Breast epithelium (tissue), 4 donors: ENCODE data around the gene SORT1. TPM values are rescaled to one million over a fixed set of nuclear protein-coding genes. Genes with fewer than 3 reads are reported as not detected.

Source experiments
- DNase-seq, 2 donors: peaks; one replicate each; pipeline ENCODE4 v3.0.0-alpha.2; 2019; ENCODE audit warnings: low spot score in 2 of 2
- H3K27ac ChIP-seq, 2 donors: fragments of 200-600 bp; sonication (generic) in 1 of 2; one replicate each; pipeline ENCODE4 v1.5.1; 2016 to 2019; ENCODE audit warnings: mild to moderate bottlenecking in 1 of 2
- H3K27me3 ChIP-seq, 2 donors: fragments of 200-600 bp; sonication (generic) in 1 of 2; one replicate each; pipeline versions ENCODE4 v1.5.1 to v1.6.0; 2017 to 2019; ENCODE audit warnings: control low read depth in 1 of 2, mild to moderate bottlenecking in 1 of 2
- H3K36me3 ChIP-seq: fragments of 200-600 bp; one replicate; pipeline ENCODE4 v1.5.1; 2019
- H3K4me1 ChIP-seq, 2 donors: fragments of 200-600 bp; sonication (generic); one replicate each; pipeline ENCODE4 v1.5.1; 2016 to 2019; ENCODE audit warnings: control low read depth in 1 of 2
- H3K4me3 ChIP-seq, 3 donors: fragments of 200-600 bp; sonication (generic); 1 replicate in 2 of 3; 2 replicates in 1 of 3; pipeline ENCODE4 v1.5.1; 2016 to 2019; ENCODE audit warnings: mild to moderate bottlenecking in 3 of 3, moderate library complexity in 2 of 3
- H3K9me3 ChIP-seq, 2 donors: fragments of 200-600 bp; sonication (generic) in 1 of 2; one replicate each; pipeline ENCODE4 v1.5.1; 2016 to 2019; ENCODE audit warnings: control low read depth in 1 of 2
- POLR2A ChIP-seq: fragments of 450-650 bp; IDR thresholded peaks from one replicate; pipeline ENCODE4 v1.6.1; 2016; ENCODE audit warnings: antibody characterized with exemption, mild to moderate bottlenecking, moderate library complexity
- POLR2AphosphoS5 ChIP-seq, 3 donors: sonication (generic); formaldehyde crosslinking; IDR thresholded peaks; one replicate each; pipeline ENCODE4 v1.6.1; 2017; ENCODE audit warnings: antibody characterized with exemption in 3 of 3
- intact Hi-C: fragments of 100-400 bp; cut with DNase I; formaldehyde crosslinking; loops from one replicate; pipeline ENCODE4 v1.15.1; 2023; ENCODE audit warnings: low total_unique reads
- total RNA-seq, 3 donors: library from RNA; depleted of rRNA; stranded (reverse); fragments of >200 nt; gene quantifications; one replicate each; pipeline ENCODE4 v1.1.0, GENCODE V29; 2016
- TF ChIP-seq, protein P1 (sequence below), 3 donors: fragments of 450-650 bp; IDR thresholded peaks; one replicate each; pipeline ENCODE4 v1.5.1; 2016 to 2017; ENCODE audit warnings: antibody characterized with exemption in 3 of 3, mild to moderate bottlenecking in 3 of 3, moderate library complexity in 3 of 3

Gene SORT1
- total RNA-seq, 3 donors from 2014 or later: 51.1 to 135 (median 69.8) TPM

DNA sequence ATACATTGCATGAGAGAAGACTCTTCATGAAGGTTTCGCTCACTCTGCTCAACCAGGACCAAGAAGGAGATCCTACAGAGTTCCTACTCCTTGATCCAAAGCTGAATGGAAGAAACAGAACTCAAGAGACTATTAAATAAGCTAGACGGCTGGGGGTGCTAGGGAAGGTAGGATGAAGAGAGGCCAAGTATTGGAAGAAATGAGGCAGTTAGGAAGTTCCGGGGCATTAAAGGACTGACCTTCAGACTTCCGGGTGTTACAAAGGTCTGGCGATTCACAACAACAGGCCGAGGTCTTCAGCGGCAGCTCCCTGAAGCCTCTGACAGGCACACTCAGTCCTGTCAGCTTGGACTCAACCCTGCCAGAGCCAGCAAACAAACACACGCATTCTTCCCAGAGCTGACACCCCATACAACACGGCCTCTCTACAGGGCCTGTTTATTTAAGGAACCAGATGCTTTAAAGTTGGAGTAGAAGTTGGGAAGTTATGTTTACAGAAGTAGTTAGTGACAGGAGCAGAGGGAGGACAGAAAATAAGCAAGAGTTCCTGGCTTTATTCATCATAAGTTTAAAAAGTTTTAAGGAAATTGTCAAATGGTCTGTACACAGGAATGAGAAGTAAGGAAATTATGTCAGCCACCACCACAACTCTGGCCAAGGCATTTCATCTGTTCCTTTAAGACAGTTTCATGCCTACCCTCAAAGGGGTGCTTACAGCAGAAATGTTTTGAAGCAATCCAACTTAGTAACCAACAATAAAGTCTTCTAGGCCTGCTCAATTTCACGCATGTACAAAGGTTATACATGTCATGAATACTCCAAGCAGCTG, 4.7 kb downstream of the SORT1 start:
- DNase-seq: peak in 1 of 2 donors; percentile 56
- H3K9me3 ChIP-seq: no peaks in the 10 kb centered on the region
- no peaks in the 10 kb centered on the region for H3K4me1 ChIP-seq
- peak overlapping the region; percentile 83 to 85 for H3K27ac ChIP-seq
- intact Hi-C loops: no loop called here
- H3K36me3 ChIP-seq: no peaks in the 10 kb centered on the region
- no peaks in the 10 kb centered on the region for H3K27me3 ChIP-seq
- peak overlapping the region in 2 of 3 donors; percentile 10 to 33 for H3K4me3 ChIP-seq
- peak in 1 of 3 donors; percentile 20 for TF ChIP-seq POLR2AphosphoS5 (IDR thresholded peaks at IDR 0.05)
- TF ChIP-seq, protein P1, sequence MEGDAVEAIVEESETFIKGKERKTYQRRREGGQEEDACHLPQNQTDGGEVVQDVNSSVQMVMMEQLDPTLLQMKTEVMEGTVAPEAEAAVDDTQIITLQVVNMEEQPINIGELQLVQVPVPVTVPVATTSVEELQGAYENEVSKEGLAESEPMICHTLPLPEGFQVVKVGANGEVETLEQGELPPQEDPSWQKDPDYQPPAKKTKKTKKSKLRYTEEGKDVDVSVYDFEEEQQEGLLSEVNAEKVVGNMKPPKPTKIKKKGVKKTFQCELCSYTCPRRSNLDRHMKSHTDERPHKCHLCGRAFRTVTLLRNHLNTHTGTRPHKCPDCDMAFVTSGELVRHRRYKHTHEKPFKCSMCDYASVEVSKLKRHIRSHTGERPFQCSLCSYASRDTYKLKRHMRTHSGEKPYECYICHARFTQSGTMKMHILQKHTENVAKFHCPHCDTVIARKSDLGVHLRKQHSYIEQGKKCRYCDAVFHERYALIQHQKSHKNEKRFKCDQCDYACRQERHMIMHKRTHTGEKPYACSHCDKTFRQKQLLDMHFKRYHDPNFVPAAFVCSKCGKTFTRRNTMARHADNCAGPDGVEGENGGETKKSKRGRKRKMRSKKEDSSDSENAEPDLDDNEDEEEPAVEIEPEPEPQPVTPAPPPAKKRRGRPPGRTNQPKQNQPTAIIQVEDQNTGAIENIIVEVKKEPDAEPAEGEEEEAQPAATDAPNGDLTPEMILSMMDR (IDR thresholded peaks at IDR 0.05): no peak

DNA sequence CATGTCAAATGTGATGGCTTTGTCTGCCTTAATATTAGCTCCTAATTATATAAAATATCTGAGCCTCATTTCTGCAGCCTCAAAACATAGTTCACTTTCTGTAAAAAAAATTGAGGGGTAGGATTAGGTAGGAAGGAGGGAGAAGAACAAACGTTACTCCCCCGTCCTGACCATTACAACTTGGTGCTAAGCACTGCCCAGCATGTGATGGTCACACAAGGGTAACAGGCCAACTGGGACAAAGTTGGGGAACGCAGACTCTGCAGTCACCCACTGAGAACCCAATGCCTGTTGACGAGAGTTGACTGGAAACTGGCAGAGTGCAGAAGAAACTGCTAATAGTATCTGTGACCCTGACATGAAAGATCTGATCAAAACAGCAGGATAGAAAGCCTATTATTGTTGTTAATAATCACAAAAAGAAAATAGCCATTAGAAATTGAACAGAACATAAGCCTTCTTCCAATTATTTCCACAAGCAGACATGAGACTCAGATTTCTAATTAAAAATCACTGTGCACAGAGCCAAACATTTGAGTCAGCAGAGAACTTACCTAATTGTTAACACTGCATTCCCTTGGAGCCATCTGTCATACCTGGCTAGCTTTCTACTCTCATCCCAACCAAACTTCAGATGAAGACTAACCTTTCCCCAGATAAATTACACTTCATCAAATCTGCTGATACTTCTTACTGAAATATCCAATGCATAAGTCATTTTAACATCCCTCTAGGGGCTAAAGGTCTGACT, 5.5 kb downstream of the SORT1 start:
- DNase-seq: no peak
- H3K36me3 ChIP-seq: no peaks in the 10 kb centered on the region
- H3K27me3 ChIP-seq: no peaks in the 10 kb centered on the region
- peak overlapping the region; percentile 83 to 85 for H3K27ac ChIP-seq
- TF ChIP-seq POLR2AphosphoS5 (IDR thresholded peaks at IDR 0.05): no peak
- no peak for TF ChIP-seq POLR2A
- TF ChIP-seq, protein P1 (IDR thresholded peaks at IDR 0.05): no peak
- intact Hi-C loops: no loop called here
- no peaks in the 10 kb centered on the region for H3K4me1 ChIP-seq
- H3K4me3 ChIP-seq: peak overlapping the region in 2 of 3 donors; percentile 10 to 33
- no peaks in the 10 kb centered on the region for H3K9me3 ChIP-seq

DNA sequence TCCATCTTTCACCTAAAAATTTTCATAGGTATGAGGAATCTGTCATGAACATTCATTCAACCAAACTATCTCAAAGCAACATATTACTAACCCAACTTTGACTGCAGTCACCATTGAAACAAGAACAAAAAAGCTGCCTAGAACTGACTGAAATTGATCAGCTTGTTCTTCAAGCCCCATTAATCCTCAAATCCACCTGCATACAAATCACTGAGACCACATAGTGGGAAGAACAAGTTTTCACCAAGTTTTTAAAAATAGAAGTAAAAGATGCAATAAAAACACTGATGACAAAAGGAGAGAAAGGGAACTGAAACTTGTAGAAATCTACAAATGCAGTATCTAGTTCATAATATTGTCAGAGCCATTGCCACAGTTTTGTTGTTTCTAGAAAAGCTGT, 6.1 kb downstream of the SORT1 start:
- no peaks in the 10 kb centered on the region for H3K9me3 ChIP-seq
- intact Hi-C loops: no loop called here
- H3K36me3 ChIP-seq: no peaks in the 10 kb centered on the region
- TF ChIP-seq POLR2AphosphoS5 (IDR thresholded peaks at IDR 0.05) (no peak), POLR2A (no peak)
- TF ChIP-seq, protein P1 (IDR thresholded peaks at IDR 0.05): no peak
- H3K27me3 ChIP-seq: no peaks in the 10 kb centered on the region
- peak overlapping the region in 1 of 3 donors; percentile 10 for H3K4me3 ChIP-seq
- no peak for DNase-seq
- peak overlapping the region; percentile 83 to 85 for H3K27ac ChIP-seq
- no peaks in the 10 kb centered on the region for H3K4me1 ChIP-seq

DNA sequence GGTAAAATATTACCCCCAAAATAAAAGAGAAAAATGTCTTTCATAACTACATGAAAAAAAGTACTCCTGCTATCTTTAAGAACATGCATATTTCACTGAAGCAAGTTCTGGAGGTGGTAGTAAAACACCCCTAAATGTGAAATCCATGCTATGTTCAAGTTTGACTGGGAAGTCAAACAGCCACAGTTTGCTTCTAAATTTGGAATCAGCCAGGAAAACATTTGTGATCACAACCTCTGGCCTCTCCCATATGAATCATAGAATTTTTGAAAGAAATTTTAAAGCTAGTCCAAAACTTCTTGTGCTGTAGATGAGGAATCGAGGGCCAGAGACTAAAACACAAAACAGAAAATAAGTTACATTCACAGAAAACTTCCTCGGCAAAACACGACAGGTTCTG, 6.6 kb downstream of the SORT1 start:
- Histone ChIP-seq H3K9me3 (no peaks in the 10 kb centered on the region), H3K27me3 (no peaks in the 10 kb centered on the region), H3K36me3 (no peaks in the 10 kb centered on the region), H3K27ac (peak overlapping the region; percentile 83 to 85), H3K4me1 (no peaks in the 10 kb centered on the region), H3K4me3 (peak overlapping the region in 1 of 3 donors; percentile 10)
- intact Hi-C loops: no loop called here
- DNase-seq: no peak
- no peak for TF ChIP-seq POLR2A
- TF ChIP-seq, protein P1 (IDR thresholded peaks at IDR 0.05): no peak
- TF ChIP-seq POLR2AphosphoS5 (IDR thresholded peaks at IDR 0.05): no peak
